Measurements from ENCODE around the gene CHCHD6.

The CHCHD6 gene

GRCh38 chr3:126827121-126827520, 123.1 kb downstream of the CHCHD6 start:
- Histone ChIP-seq H3K9ac (ENCODE audit: low read depth, low read length, poor library complexity) (no peak overlapping the region), H3K14ac (ENCODE audit: low read length) (no peak overlapping the region), H2BK120ac (ENCODE audit: low read depth, low read length) (no peak overlapping the region), H2BK12ac (ENCODE audit: low read length) (no peak overlapping the region), H4K8ac (ENCODE audit: low read depth, low read length) (no peak overlapping the region), H3K18ac (ENCODE audit: low read length) (no peak overlapping the region), H3K9me3 (replicated peaks in 1 of 2; ENCODE audit: control insufficient read depth in 2 of 2, insufficient read depth in 1 of 2, low read depth in 1 of 2, low read length in 2 of 2) (peaks cover 0 to 2% of the 10 kb centered on the region in 2 donors), H2AFZ (ENCODE audit: low read length) (no peak overlapping the region), H3K79me1 (ENCODE audit: low read depth, low read length) (no peaks in the 10 kb centered on the region), H3K4me3 (ENCODE audit: low read length in 2 of 2) (no peak overlapping the region), H2BK5ac (ENCODE audit: low read length) (no peak overlapping the region), H4K91ac (ENCODE audit: low read depth, low read length, poor library complexity) (no peak overlapping the region), H3K4me1 (ENCODE audit: control insufficient read depth in 2 of 2, insufficient read depth in 1 of 2, low read depth in 1 of 2, low read length in 2 of 2) (no peaks in the 10 kb centered on the region), H3K36me3 (replicated peaks in 1 of 2; ENCODE audit: control insufficient read depth in 2 of 2, insufficient read depth in 2 of 2, low read length in 2 of 2) (no peaks in the 10 kb centered on the region), H3K23ac (ENCODE audit: low read depth, low read length, poor library complexity) (no peak overlapping the region), H3K27me3 (ENCODE audit: control insufficient read depth in 3 of 3, insufficient read depth in 3 of 3, low read depth in 1 of 3, low read length in 3 of 3) (no peaks in the 10 kb centered on the region), H3K4me2 (ENCODE audit: insufficient read depth, low read length, poor library complexity, severe bottlenecking) (no peak overlapping the region), H2BK15ac (ENCODE audit: low read length) (no peak overlapping the region), H3K4ac (ENCODE audit: low read length) (no peak overlapping the region), H3K27ac (replicated peaks; ENCODE audit: low read length) (no peak overlapping the region), H2AK5ac (ENCODE audit: low read depth, low read length) (no peak overlapping the region)
- no CpG with 5 or more reads among the region's 1 CpG for WGBS, 2 donors (ENCODE audit: extremely low coverage in 2 of 2, insufficient read length in 2 of 2, insufficient replicate concordance in 1 of 2)
- DNase-seq (ENCODE audit: low spot score) = no peak

- H3K27ac ChIP-seq (replicated peaks; ENCODE audit: low read length) = no peak overlapping the region
- no peaks in the 10 kb centered on the region for H3K27me3 ChIP-seq (ENCODE audit: control insufficient read depth in 3 of 3, insufficient read depth in 3 of 3, low read depth in 1 of 3, low read length in 3 of 3)
- no peak overlapping the region for H2BK5ac ChIP-seq (ENCODE audit: low read length)
- no CpG with 5 or more reads among the region's 5 CpGs for WGBS, 2 donors (ENCODE audit: extremely low coverage in 2 of 2, insufficient read length in 2 of 2, insufficient replicate concordance in 1 of 2)
- no peak overlapping the region for H3K4me2 ChIP-seq (ENCODE audit: insufficient read depth, low read length, poor library complexity, severe bottlenecking)
- no peaks in the 10 kb centered on the region for H3K36me3 ChIP-seq (replicated peaks in 1 of 2; ENCODE audit: control insufficient read depth in 2 of 2, insufficient read depth in 2 of 2, low read length in 2 of 2)
- no peak overlapping the region for H2BK120ac ChIP-seq (ENCODE audit: low read depth, low read length)
- no peak overlapping the region for H3K4ac ChIP-seq (ENCODE audit: low read length)
- H4K8ac ChIP-seq (ENCODE audit: low read depth, low read length) = no peak overlapping the region
- no peak overlapping the region for H2BK15ac ChIP-seq (ENCODE audit: low read length)
- H2AFZ ChIP-seq (ENCODE audit: low read length) = no peak overlapping the region
- H2AK5ac ChIP-seq (ENCODE audit: low read depth, low read length) = no peak overlapping the region
- H3K9me3 ChIP-seq (replicated peaks in 1 of 2; ENCODE audit: control insufficient read depth in 2 of 2, insufficient read depth in 1 of 2, low read depth in 1 of 2, low read length in 2 of 2) = no peaks in the 10 kb centered on the region
- no peak overlapping the region for H3K4me3 ChIP-seq (ENCODE audit: low read length in 2 of 2)
- no peak overlapping the region for H3K14ac ChIP-seq (ENCODE audit: low read length)
- H2BK12ac ChIP-seq (ENCODE audit: low read length) = no peak overlapping the region
- no peak for DNase-seq (ENCODE audit: low spot score)
- H3K4me1 ChIP-seq (ENCODE audit: control insufficient read depth in 2 of 2, insufficient read depth in 1 of 2, low read depth in 1 of 2, low read length in 2 of 2) = no peaks in the 10 kb centered on the region
- no peak overlapping the region for H3K9ac ChIP-seq (ENCODE audit: low read depth, low read length, poor library complexity)
- no peak overlapping the region for H3K23ac ChIP-seq (ENCODE audit: low read depth, low read length, poor library complexity)
- no peaks in the 10 kb centered on the region for H3K79me1 ChIP-seq (ENCODE audit: low read depth, low read length)
- no peak overlapping the region for H4K91ac ChIP-seq (ENCODE audit: low read depth, low read length, poor library complexity)
- no peak overlapping the region for H3K18ac ChIP-seq (ENCODE audit: low read length)
These were observed 124.3 kb downstream of the CHCHD6 start for GRCh38 chr3:126828306-126828705.

- no peak overlapping the region for H4K91ac ChIP-seq (ENCODE audit: low read depth, low read length, poor library complexity)
- DNase-seq (ENCODE audit: low spot score) = no peak
- no peak overlapping the region for H2BK12ac ChIP-seq (ENCODE audit: low read length)
- H3K36me3 ChIP-seq (replicated peaks in 1 of 2; ENCODE audit: control insufficient read depth in 2 of 2, insufficient read depth in 2 of 2, low read length in 2 of 2) = no peaks in the 10 kb centered on the region
- H3K27me3 ChIP-seq (ENCODE audit: control insufficient read depth in 3 of 3, insufficient read depth in 3 of 3, low read depth in 1 of 3, low read length in 3 of 3) = no peaks in the 10 kb centered on the region
- H3K4me2 ChIP-seq (ENCODE audit: insufficient read depth, low read length, poor library complexity, severe bottlenecking) = no peak overlapping the region
- no peak overlapping the region for H3K4ac ChIP-seq (ENCODE audit: low read length)
- no peak overlapping the region for H2BK15ac ChIP-seq (ENCODE audit: low read length)
- no peaks in the 10 kb centered on the region for H3K9me3 ChIP-seq (replicated peaks in 1 of 2; ENCODE audit: control insufficient read depth in 2 of 2, insufficient read depth in 1 of 2, low read depth in 1 of 2, low read length in 2 of 2)
- WGBS, 2 donors (ENCODE audit: extremely low coverage in 2 of 2, insufficient read length in 2 of 2, insufficient replicate concordance in 1 of 2) = no CpG with 5 or more reads among the region's 5 CpGs
- H4K8ac ChIP-seq (ENCODE audit: low read depth, low read length) = no peak overlapping the region
- H3K18ac ChIP-seq (ENCODE audit: low read length) = no peak overlapping the region
- H3K14ac ChIP-seq (ENCODE audit: low read length) = no peak overlapping the region
- H2BK5ac ChIP-seq (ENCODE audit: low read length) = no peak overlapping the region
- no peak overlapping the region for H2AK5ac ChIP-seq (ENCODE audit: low read depth, low read length)
- no peaks in the 10 kb centered on the region for H3K79me1 ChIP-seq (ENCODE audit: low read depth, low read length)
- H2AFZ ChIP-seq (ENCODE audit: low read length) = no peak overlapping the region
- H3K27ac ChIP-seq (replicated peaks; ENCODE audit: low read length) = no peak overlapping the region
- H2BK120ac ChIP-seq (ENCODE audit: low read depth, low read length) = no peak overlapping the region
- no peak overlapping the region for H3K4me3 ChIP-seq (ENCODE audit: low read length in 2 of 2)
- peaks cover 0 to 3% of the 10 kb centered on the region in 2 donors for H3K4me1 ChIP-seq (ENCODE audit: control insufficient read depth in 2 of 2, insufficient read depth in 1 of 2, low read depth in 1 of 2, low read length in 2 of 2)
- no peak overlapping the region for H3K9ac ChIP-seq (ENCODE audit: low read depth, low read length, poor library complexity)
- no peak overlapping the region for H3K23ac ChIP-seq (ENCODE audit: low read depth, low read length, poor library complexity)
These were observed 128.9 kb downstream of the CHCHD6 start for GRCh38 chr3:126832933-126833332.

- Histone ChIP-seq H3K18ac (ENCODE audit: low read length) (peak overlapping the region; percentile 62), H3K4me2 (ENCODE audit: insufficient read depth, low read length, poor library complexity, severe bottlenecking) (no peak overlapping the region), H2AFZ (ENCODE audit: low read length) (no peak overlapping the region), H3K27me3 (ENCODE audit: control insufficient read depth in 3 of 3, insufficient read depth in 3 of 3, low read depth in 1 of 3, low read length in 3 of 3) (no peaks in the 10 kb centered on the region), H3K9me3 (replicated peaks in 1 of 2; ENCODE audit: control insufficient read depth in 2 of 2, insufficient read depth in 1 of 2, low read depth in 1 of 2, low read length in 2 of 2) (no peaks in the 10 kb centered on the region), H3K23ac (ENCODE audit: low read depth, low read length, poor library complexity) (no peak overlapping the region), H2BK15ac (ENCODE audit: low read length) (no peak overlapping the region), H3K36me3 (replicated peaks in 1 of 2; ENCODE audit: control insufficient read depth in 2 of 2, insufficient read depth in 2 of 2, low read length in 2 of 2) (no peaks in the 10 kb centered on the region), H2BK5ac (ENCODE audit: low read length) (no peak overlapping the region), H3K79me1 (ENCODE audit: low read depth, low read length) (no peaks in the 10 kb centered on the region), H3K4me1 (ENCODE audit: control insufficient read depth in 2 of 2, insufficient read depth in 1 of 2, low read depth in 1 of 2, low read length in 2 of 2) (peaks cover 0 to 3% of the 10 kb centered on the region in 2 donors), H2AK5ac (ENCODE audit: low read depth, low read length) (no peak overlapping the region), H2BK120ac (ENCODE audit: low read depth, low read length) (no peak overlapping the region), H3K4ac (ENCODE audit: low read length) (no peak overlapping the region), H2BK12ac (ENCODE audit: low read length) (no peak overlapping the region), H4K8ac (ENCODE audit: low read depth, low read length) (no peak overlapping the region), H3K14ac (ENCODE audit: low read length) (no peak overlapping the region), H3K27ac (replicated peaks; ENCODE audit: low read length) (no peak overlapping the region), H3K9ac (ENCODE audit: low read depth, low read length, poor library complexity) (no peak overlapping the region), H4K91ac (ENCODE audit: low read depth, low read length, poor library complexity) (no peak overlapping the region), H3K4me3 (ENCODE audit: low read length in 2 of 2) (no peak overlapping the region)
- no peak for DNase-seq (ENCODE audit: low spot score)
- no CpG with 5 or more reads among the region's 13 CpGs for WGBS, 2 donors (ENCODE audit: extremely low coverage in 2 of 2, insufficient read length in 2 of 2, insufficient replicate concordance in 1 of 2)
These were observed 130.8 kb downstream of the CHCHD6 start for GRCh38 chr3:126834596-126835471.
